Kidney (tissue), 14 donors: ENCODE results near the gene MBD3. TPM values are rescaled to one million over a fixed set of nuclear protein-coding genes. Genes with fewer than 3 reads are reported as not detected.

Source experiments
- DNase-seq, 5 donors: peaks; one replicate each; pipeline ENCODE4 v3.0.0-alpha.2; 2013 to 2020
- FAIRE-seq: peaks from 2 replicates; lab custom pipeline; 2012; peaks lifted over from hg19 to GRCh38; lab: Jason Lieb, UNC
- H3K27ac ChIP-seq, 2 donors: one replicate each; pipeline ENCODE4 v1.7.0; 2013; ENCODE audit warnings: low read depth in 2 of 2, low read length in 2 of 2, inconsistent platforms in 1 of 2
- H3K27me3 ChIP-seq: one replicate; pipeline ENCODE4 v1.7.1; 2013; ENCODE audit warnings: low read length, inconsistent platforms; ENCODE audit not compliant: control insufficient read depth, insufficient read depth
- H3K36me3 ChIP-seq, 3 donors: one replicate each; pipeline versions ENCODE4 v1.7.0 to v1.7.1; 2013; ENCODE audit warnings: low read length in 3 of 3, control low read depth in 1 of 3, inconsistent platforms in 1 of 3; ENCODE audit not compliant: insufficient read depth in 3 of 3, control insufficient read depth in 2 of 3
- H3K4me1 ChIP-seq, 3 donors: one replicate each; pipeline versions ENCODE4 v1.7.0 to v1.7.1; 2013; ENCODE audit warnings: low read length in 3 of 3, inconsistent platforms in 1 of 3, low read depth in 1 of 3; ENCODE audit not compliant: control insufficient read depth in 2 of 3, insufficient read depth in 2 of 3
- H3K4me3 ChIP-seq, 3 donors: one replicate each; pipeline versions ENCODE4 v1.7.0 to v1.8.1; 2013; ENCODE audit warnings: low read length in 3 of 3, control low read depth in 1 of 3, inconsistent platforms in 1 of 3
- H3K9ac ChIP-seq, 3 donors: one replicate each; pipeline versions ENCODE4 v1.7.0 to v1.7.1; 2013; ENCODE audit warnings: low read length in 3 of 3, control low read depth in 1 of 3, inconsistent platforms in 1 of 3
- H3K9me3 ChIP-seq, 3 donors: one replicate each; pipeline versions ENCODE4 v1.7.0 to v1.7.1; 2013; ENCODE audit warnings: low read length in 3 of 3, control low read depth in 1 of 3, inconsistent platforms in 1 of 3; ENCODE audit not compliant: control insufficient read depth in 2 of 3, insufficient read depth in 1 of 3
- CTCF ChIP-seq: IDR thresholded peaks from 3 replicates; pipeline ENCODE4 v1.5.1; 2012; ENCODE audit warnings: mild to moderate bottlenecking, moderate library complexity, borderline replicate concordance; ENCODE audit not compliant: insufficient read depth; ENCODE audit errors: extremely low read depth
- intact Hi-C: fragments of 100-400 bp; cut with DNase I; formaldehyde crosslinking; loops from one replicate; pipeline ENCODE4 v1.11.1; 2022
- polyA plus RNA-seq: library from polyadenylated mRNA; stranded (reverse); fragments of 350-450 nt; fragmentation: Illumina TruSeq; extraction: RNeasy Lipid Tissue Mini Kit (QIAGEN cat#74804); gene quantifications from one replicate; pipeline ENCODE4 v1.2.3, GENCODE V29; 2014; ENCODE audit warnings: low read depth, low replicate concordance; ENCODE audit not compliant: insufficient read depth
- total RNA-seq: library from RNA; stranded (reverse); fragmentation: NEBNext Ultra II Directional; extraction: Animal tissue kit (Norgen Biotek cat#: 25700); gene quantifications from one replicate; pipeline ENCODE4 v1.2.1, GENCODE V29; 2021
- donor health status: control.
- donor health status: control.
- donor health status: control.
- donor health status: control.
- donor health status: control.
- donor health status: DM: yes; HTN: yes; CAD: no.
- donor health status: Normal renal cell carcinoma (clear cell type).

MBD3 gene
- total and polyA plus RNA-seq, 2 donors from 2014 or later, result 62.5 to 76.1 TPM

- Histone ChIP-seq H3K9me3 (no peaks in the 10 kb centered on the region), H3K36me3 (peaks cover 0 to 3% (median 0%) of the 10 kb centered on the region in 3 donors), H3K9ac (no peak overlapping the region), H3K27me3 (no peaks in the 10 kb centered on the region), H3K4me3 (no peak overlapping the region), H3K4me1 (no peaks in the 10 kb centered on the region), H3K27ac (no peak overlapping the region)
- intact Hi-C loops, result no loop called here
- DNase-seq (no peak), FAIRE-seq (no peak)
- no peak for TF ChIP-seq CTCF
Observed at GRCh38 chr19:1630012-1630411, 37.3 kb upstream of the MBD3 start.

GRCh38 chr19:1629256-1629808 is 36.7 kb upstream of the MBD3 start:
- no peak overlapping the region for H3K4me3 ChIP-seq

GRCh38 chr19:1627194-1627593 is 34.5 kb upstream of the MBD3 start:
- no peak for TF ChIP-seq CTCF
- no peak for FAIRE-seq
- H3K9me3 ChIP-seq, result no peaks in the 10 kb centered on the region
- no peaks in the 10 kb centered on the region for H3K27me3 ChIP-seq
- H3K36me3 ChIP-seq, result peaks cover 0 to 3% (median 0%) of the 10 kb centered on the region in 3 donors
- H3K9ac ChIP-seq, result no peak overlapping the region
- DNase-seq, result no peak
- H3K27ac ChIP-seq, result no peak overlapping the region
- no peak overlapping the region for H3K4me3 ChIP-seq
- no peaks in the 10 kb centered on the region for H3K4me1 ChIP-seq
- intact Hi-C loops, result no loop called here

More at GRCh38 chr19:1629256-1629808, 36.7 kb upstream of the MBD3 start:
- DNase-seq, result no peak
- no peaks in the 10 kb centered on the region for H3K9me3 ChIP-seq
- FAIRE-seq, result no peak
- peaks cover 0 to 3% (median 0%) of the 10 kb centered on the region in 3 donors for H3K36me3 ChIP-seq
- H3K9ac ChIP-seq, result no peak overlapping the region
- no peak overlapping the region for H3K27ac ChIP-seq
- no peak for TF ChIP-seq CTCF
- no peaks in the 10 kb centered on the region for H3K4me1 ChIP-seq
- H3K27me3 ChIP-seq, result no peaks in the 10 kb centered on the region
- intact Hi-C loops, result no loop called here
